Osteocyte (in vitro differentiated cells): ENCODE measurements around the gene GTSE1. TPM values are rescaled to one million over a fixed set of nuclear protein-coding genes. Genes with fewer than 3 reads are reported as not detected.

Experiments used
- DNase-seq: peaks from one replicate; pipeline ENCODE4 v3.0.0; 2021; ENCODE audit warnings: mixed read lengths; ENCODE audit not compliant: unreplicated experiment; ENCODE audit errors: extremely low spot score
- H3K27ac Mint-ChIP-seq: one replicate; pipeline ENCODE4 v1.8.0; 2021; ENCODE audit warnings: mild to moderate bottlenecking, mixed read lengths; ENCODE audit not compliant: unreplicated experiment
- H3K27me3 Mint-ChIP-seq: one replicate; pipeline ENCODE4 v1.8.0; 2021; ENCODE audit warnings: mixed read lengths; ENCODE audit not compliant: unreplicated experiment
- H3K36me3 Mint-ChIP-seq: one replicate; pipeline ENCODE4 v1.8.0; 2021; ENCODE audit warnings: mixed read lengths; ENCODE audit not compliant: unreplicated experiment
- H3K4me1 Mint-ChIP-seq: one replicate; pipeline ENCODE4 v1.8.0; 2021; ENCODE audit warnings: mixed read lengths; ENCODE audit not compliant: unreplicated experiment
- H3K4me3 Mint-ChIP-seq: one replicate; pipeline ENCODE4 v1.8.0; 2021; ENCODE audit warnings: mild to moderate bottlenecking, moderate library complexity, mixed read lengths; ENCODE audit not compliant: unreplicated experiment
- H3K9me3 Mint-ChIP-seq: one replicate; pipeline ENCODE4 v1.8.0; 2021; ENCODE audit warnings: mixed read lengths; ENCODE audit not compliant: unreplicated experiment
- CTCF ChIP-seq: fragments of 200-600 bp; sonication (generic); IDR thresholded peaks from 2 replicates; pipeline ENCODE4 v1.5.0; 2021; ENCODE audit warnings: antibody characterized with exemption, mild to moderate bottlenecking, moderate library complexity
- total RNA-seq: library from RNA; stranded (reverse); gene quantifications from 2 replicates; pipeline ENCODE4 v1.2.1, GENCODE V29; 2021

GTSE1 gene
- total RNA-seq, 1 donor from 2014 or later, result 9.4 TPM

GRCh38 chr22:46319319-46319718, 22.6 kb downstream of the GTSE1 start:
- Mint-ChIP-seq H3K27ac (no peak overlapping the region), H3K4me3 (no peak overlapping the region), H3K4me1 (no peaks in the 10 kb centered on the region), H3K9me3 (no peaks in the 10 kb centered on the region), H3K36me3 (peaks cover 3% of the 10 kb centered on the region), H3K27me3 (no peaks in the 10 kb centered on the region)
- no peak for DNase-seq
- TF ChIP-seq CTCF, result no peak

- no peak overlapping the region for H3K4me3 Mint-ChIP-seq
These were observed 23.6 kb downstream of the GTSE1 start for GRCh38 chr22:46320166-46320710.

GRCh38 chr22:46320716-46321386, 24.2 kb downstream of the GTSE1 start:
- TF ChIP-seq CTCF, result no peak
- no peaks in the 10 kb centered on the region for H3K9me3 Mint-ChIP-seq
- H3K27ac Mint-ChIP-seq, result no peak overlapping the region
- no peaks in the 10 kb centered on the region for H3K27me3 Mint-ChIP-seq
- peaks cover 3% of the 10 kb centered on the region for H3K36me3 Mint-ChIP-seq
- DNase-seq, result no peak
- H3K4me3 Mint-ChIP-seq, result no peak overlapping the region
- H3K4me1 Mint-ChIP-seq, result no peaks in the 10 kb centered on the region

More at GRCh38 chr22:46320166-46320710, 23.6 kb downstream of the GTSE1 start:
- H3K9me3 Mint-ChIP-seq, result no peaks in the 10 kb centered on the region
- no peak overlapping the region for H3K27ac Mint-ChIP-seq
- no peak for DNase-seq
- no peaks in the 10 kb centered on the region for H3K27me3 Mint-ChIP-seq
- TF ChIP-seq CTCF, result no peak
- no peaks in the 10 kb centered on the region for H3K4me1 Mint-ChIP-seq
- H3K36me3 Mint-ChIP-seq, result peaks cover 3% of the 10 kb centered on the region

- Mint-ChIP-seq H3K36me3 (peaks cover 3% of the 10 kb centered on the region), H3K27me3 (no peaks in the 10 kb centered on the region), H3K27ac (no peak overlapping the region), H3K4me3 (no peak overlapping the region), H3K4me1 (no peaks in the 10 kb centered on the region), H3K9me3 (no peaks in the 10 kb centered on the region)
- TF ChIP-seq CTCF, result no peak
- no peak for DNase-seq
These were observed 26.0 kb downstream of the GTSE1 start for GRCh38 chr22:46322711-46323110.

- no peak overlapping the region for H3K4me3 Mint-ChIP-seq
- no peaks in the 10 kb centered on the region for H3K4me1 Mint-ChIP-seq
- no peak for TF ChIP-seq CTCF
- no peaks in the 10 kb centered on the region for H3K9me3 Mint-ChIP-seq
- H3K27me3 Mint-ChIP-seq, result no peaks in the 10 kb centered on the region
- no peak for DNase-seq
- H3K27ac Mint-ChIP-seq, result no peak overlapping the region
- H3K36me3 Mint-ChIP-seq, result peaks cover 3% of the 10 kb centered on the region
These were observed 26.5 kb downstream of the GTSE1 start for GRCh38 chr22:46323162-46323561.
